A549 (cell line): ENCODE results near the gene HDC. TPM values are rescaled to one million over a fixed set of nuclear protein-coding genes. Genes with fewer than 3 reads are reported as not detected.
A peak's percentile ranks its signal among the peaks of the same experiment; 100 is the strongest.

Experiments used
- ATAC-seq, 2 experiments: fragments of 200-7000 bp in 1 of 2; fragments of >200 bp in 1 of 2; cut with Nextera tagmentation in 1 of 2; cut with Tn5 transposase in 1 of 2; 3 replicates each; pipeline versions ENCODE4 v1.8.0 to v1.9.1; 2018 to 2020; ENCODE audit warnings: mild to moderate bottlenecking in 1 of 2, moderate library complexity in 1 of 2
- CTCF ChIA-PET: fragments of 300-600 bp; sonication (Branson Sonifier 250); formaldehyde crosslinking; extraction: SDS; loops from one replicate; lab custom pipeline; 2021; ENCODE audit warnings: antibody characterized with exemption, inconsistent platforms; lab: Yijun Ruan, JAX
- POLR2A ChIA-PET: fragments of 350-600 bp; formaldehyde crosslinking; extraction: SDS; loops from one replicate; lab custom pipeline; 2021; ENCODE audit warnings: antibody characterized with exemption, inconsistent platforms; lab: Yijun Ruan, JAX
- DNase-seq, 2 experiments: peaks; one replicate each; pipeline versions ENCODE4 v3.0.0 to v3.0.0-alpha.2; 2011 to 2016; ENCODE audit warnings: low read depth in 1 of 2, low spot score in 1 of 2
- FAIRE-seq: peaks from 2 replicates; lab custom pipeline; 2011; peaks lifted over from hg19 to GRCh38; lab: Jason Lieb, UNC
- H3K27ac ChIP-seq, 2 experiments: fragments of >200 bp; sonication (Bioruptor Twin); formaldehyde crosslinking; 3 replicates each; pipeline ENCODE4 v1.5.1; 2016 to 2017
- H3K4me1 ChIP-seq: fragments of >200 bp; sonication (Bioruptor Twin); formaldehyde crosslinking; 3 replicates; pipeline ENCODE4 v1.6.1; 2016
- H3K4me2 ChIP-seq: fragments of >200 bp; sonication (Bioruptor Twin); formaldehyde crosslinking; 3 replicates; pipeline ENCODE4 v1.6.1; 2016
- H3K4me3 ChIP-seq: fragments of >200 bp; sonication (Bioruptor Twin); formaldehyde crosslinking; 3 replicates; pipeline ENCODE4 v1.5.1; 2016
- H3K9me3 ChIP-seq: fragments of >200 bp; sonication (Bioruptor Twin); formaldehyde crosslinking; 3 replicates; pipeline ENCODE4 v1.6.1; 2016
- ATOH8 ChIP-seq: fragments of 250-450 bp; sonication (Bioruptor Pico); IDR thresholded peaks from 2 replicates; pipeline ENCODE4 v1.5.0; 2020; ENCODE audit warnings: low read depth, mild to moderate bottlenecking, moderate library complexity
- BCL3 ChIP-seq: fragments of >200 bp; sonication (Bioruptor Twin); formaldehyde crosslinking; IDR thresholded peaks from 3 replicates; pipeline ENCODE4 v1.6.1; 2016
- CBX8 ChIP-seq: fragments of 200-600 bp; sonication (generic); IDR thresholded peaks from 2 replicates; pipeline ENCODE4 v1.6.1; 2016
- CHD2 ChIP-seq: fragments of 150-350 bp; IDR thresholded peaks from 2 replicates; pipeline ENCODE4 v1.6.1; 2014; ENCODE audit warnings: low read length; ENCODE audit not compliant: partially characterized antibody
- E2F6 ChIP-seq: IDR thresholded peaks from 2 replicates; pipeline ENCODE4 v1.6.1; 2012; ENCODE audit warnings: low read depth, borderline replicate concordance
- EHF ChIP-seq: fragments of 250-450 bp; sonication (Bioruptor Pico); IDR thresholded peaks from 2 replicates; pipeline ENCODE4 v1.5.0; 2020; ENCODE audit warnings: mild to moderate bottlenecking
- EHMT2 ChIP-seq: fragments of 200-600 bp; sonication (generic); IDR thresholded peaks from 2 replicates; pipeline ENCODE4 v1.6.1; 2016; ENCODE audit warnings: antibody characterized with exemption, low read depth, mild to moderate bottlenecking, moderate library complexity
- ELK1 ChIP-seq: fragments of 150-350 bp; IDR thresholded peaks from 2 replicates; pipeline ENCODE4 v1.6.1; 2014; ENCODE audit warnings: low read depth, mild to moderate bottlenecking, low read length
- EP300 ChIP-seq, 2 experiments: fragments of >200 bp; sonication (Bioruptor Twin); formaldehyde crosslinking; IDR thresholded peaks; 2 replicates in 1 of 2; 3 replicates in 1 of 2; pipeline ENCODE4 v1.6.1; 2016 to 2017
- ESRRA ChIP-seq: fragments of 150-350 bp; IDR thresholded peaks from 2 replicates; pipeline ENCODE4 v1.6.1; 2014; ENCODE audit warnings: mild to moderate bottlenecking, low read length, borderline replicate concordance
- FOSB ChIP-seq: fragments of 250-450 bp; sonication (Bioruptor Pico); IDR thresholded peaks from 2 replicates; pipeline ENCODE4 v1.5.0; 2020; ENCODE audit warnings: mild to moderate bottlenecking, moderate library complexity
- FOXS1 ChIP-seq: fragments of 250-450 bp; sonication (Bioruptor Pico); IDR thresholded peaks from 2 replicates; pipeline ENCODE4 v1.5.0; 2020; ENCODE audit warnings: mild to moderate bottlenecking, moderate library complexity
- HDAC2 ChIP-seq: fragments of 200-600 bp; sonication (generic); IDR thresholded peaks from 2 replicates; pipeline ENCODE4 v1.6.1; 2016
- HEYL ChIP-seq: fragments of 250-450 bp; sonication (Bioruptor Pico); IDR thresholded peaks from 2 replicates; pipeline ENCODE4 v1.8.0; 2021; ENCODE audit warnings: mild to moderate bottlenecking, moderate library complexity
- HOXA7 ChIP-seq: fragments of 250-450 bp; sonication (Bioruptor Pico); IDR thresholded peaks from 2 replicates; pipeline ENCODE4 v1.5.0; 2020; ENCODE audit warnings: mild to moderate bottlenecking, moderate library complexity
- HOXB5 ChIP-seq: fragments of 250-450 bp; sonication (Bioruptor Pico); IDR thresholded peaks from 2 replicates; pipeline ENCODE4 v1.5.0; 2020; ENCODE audit warnings: mild to moderate bottlenecking, moderate library complexity
- MYC ChIP-seq: IDR thresholded peaks from 2 replicates; pipeline ENCODE4 v1.6.1; 2012; ENCODE audit warnings: mild to moderate bottlenecking, inconsistent platforms, low read length, improper control_type of control experiment, borderline replicate concordance
- NPAS2 ChIP-seq: fragments of 250-450 bp; sonication (Bioruptor Pico); IDR thresholded peaks from 2 replicates; pipeline ENCODE4 v1.8.0; 2022; ENCODE audit warnings: mild to moderate bottlenecking, moderate library complexity, borderline replicate concordance
- NR3C1 ChIP-seq: fragments of >200 bp; sonication (Bioruptor Twin); formaldehyde crosslinking; IDR thresholded peaks from 3 replicates; pipeline ENCODE4 v1.6.1; 2017
- PBX3 ChIP-seq: IDR thresholded peaks from 2 replicates; pipeline ENCODE4 v1.6.1; 2012
- PHF8 ChIP-seq: fragments of 200-600 bp; sonication (generic); IDR thresholded peaks from 2 replicates; pipeline ENCODE4 v1.6.1; 2016; ENCODE audit warnings: low read depth, mild to moderate bottlenecking, antibody characterized with exemption, moderate library complexity, borderline replicate concordance
- POLR2A ChIP-seq: IDR thresholded peaks from 2 replicates; pipeline ENCODE4 v1.6.1; 2012; ENCODE audit warnings: mild to moderate bottlenecking, low read length
- RAD21 ChIP-seq, 2 experiments: fragments of >200 bp in 1 of 2; sonication (Bioruptor Twin) in 1 of 2; formaldehyde crosslinking in 1 of 2; IDR thresholded peaks in 1 of 2; conservative IDR thresholded peaks in 1 of 2; 2 replicates in 1 of 2; 3 replicates in 1 of 2; pipeline ENCODE4 v1.6.1; 2012 to 2018; ENCODE audit warnings: inconsistent platforms in 1 of 2
- RFX5 ChIP-seq: fragments of 450-650 bp; IDR thresholded peaks from 2 replicates; pipeline ENCODE4 v1.7.1; 2014; ENCODE audit warnings: antibody characterized with exemption, mild to moderate bottlenecking, moderate library complexity
- RNF2 ChIP-seq: fragments of 200-600 bp; sonication (generic); IDR thresholded peaks from 2 replicates; pipeline ENCODE4 v1.6.1; 2016; ENCODE audit warnings: low read depth, mild to moderate bottlenecking, antibody characterized with exemption, moderate library complexity, borderline replicate concordance
- SREBF2 ChIP-seq: fragments of 450-650 bp; IDR thresholded peaks from 2 replicates; pipeline ENCODE4 v1.6.1; 2014; ENCODE audit warnings: mild to moderate bottlenecking, moderate library complexity
- USF2 ChIP-seq: fragments of 450-650 bp; IDR thresholded peaks from 2 replicates; pipeline ENCODE4 v1.6.1; 2014; ENCODE audit warnings: antibody characterized with exemption
- ZC3H11A ChIP-seq: fragments of 450-650 bp; IDR thresholded peaks from 2 replicates; pipeline ENCODE4 v1.6.1; 2014; ENCODE audit warnings: antibody characterized with exemption, mild to moderate bottlenecking
- ZFP36 ChIP-seq: fragments of 450-650 bp; IDR thresholded peaks from 2 replicates; pipeline ENCODE4 v1.6.1; 2014; ENCODE audit warnings: borderline replicate concordance; ENCODE audit not compliant: partially characterized antibody
- WGBS: methylation state at CpG from one replicate; pipeline ENCODE4 v1.1.6; 2017; ENCODE audit errors: missing lambda C conversion rate; 5-methylcytosine and 5-hydroxymethylcytosine counted together
- polyA plus RNA-seq, 4 experiments: library from polyadenylated mRNA; depleted of rRNA in 3 of 4; stranded (reverse); fragments of >200 nt; fragmentation: RNase III in 1 of 4; extraction: RNeasy Plus Mini Kit Qiagen cat#74134 plus additional on column Dnase treatment in 1 of 4; gene quantifications; 2 replicates in 3 of 4; 3 replicates in 1 of 4; pipeline ENCODE4 v1.2.3, GENCODE V29; 2011 to 2017

The HDC gene
- polyA plus RNA-seq, 2 of the 4 experiments (the other 2 are of a cell fraction) = 0.09 to 0.13 TPM

- Histone ChIP-seq H3K4me3 (no peak overlapping the region), H3K4me1 (no peaks in the 10 kb centered on the region), H3K27ac (no peak overlapping the region), H3K9me3 (no peaks in the 10 kb centered on the region), H3K4me2 (no peak overlapping the region)
- DNase-seq (no peak), ATAC-seq (no peak), FAIRE-seq (no peak)
- WGBS = 83% methylated on average over 3 of the region's 3 CpGs
- CTCF ChIA-PET = interaction anchor here (0.8 kb wide), 2 partner anchors 12 to 40 kb away, joined by 3 to 4 read pairs; no protein-coding TSS in a partner anchor
- TF ChIP-seq FOSB (CRISPR knock-in tag) (no peak), MYC (no peak), POLR2A (no peak), CHD2 (no peak), PHF8 (no peak), NR3C1 (no peak), SREBF2 (no peak), ESRRA (no peak), RFX5 (no peak), ELK1 (no peak), HEYL (no peak), E2F6 (no peak), BCL3 (no peak), EHMT2 (no peak), EP300 (IDR thresholded peaks at IDR 0.05) (no peak), ZFP36 (no peak), RNF2 (no peak)
- POLR2A ChIA-PET = no interaction called here
These were observed 10.4 kb upstream of the HDC start for GRCh38 chr15:50275908-50276307.

GRCh38 chr15:50275091-50275490 lies 9.6 kb upstream of the HDC start:
- Histone ChIP-seq H3K27ac (no peak overlapping the region), H3K9me3 (no peaks in the 10 kb centered on the region), H3K4me2 (no peak overlapping the region), H3K4me3 (no peak overlapping the region), H3K4me1 (no peaks in the 10 kb centered on the region)
- TF ChIP-seq USF2 (no peak), PBX3 (no peak), NR3C1 (no peak), FOXS1 (no peak), EHF (no peak), BCL3 (no peak), CBX8 (no peak), ATOH8 (CRISPR knock-in tag) (no peak), ESRRA (no peak), MYC (no peak), HOXA7 (no peak), ZC3H11A (no peak), NPAS2 (CRISPR knock-in tag) (no peak), HOXB5 (CRISPR knock-in tag) (no peak), CHD2 (no peak), ZFP36 (no peak), HDAC2 (no peak), RAD21 (conservative IDR thresholded peaks at IDR 0.05 in 1 of 2, IDR thresholded peaks at IDR 0.05 in 1 of 2) (no peak)
- ATAC-seq (no peak), DNase-seq (no peak), FAIRE-seq (peak; percentile 84)
- ChIA-PET POLR2A (no interaction called here), CTCF (interaction anchor here (1.6 kb wide), 1 partner anchor 92 kb away, joined by 4 read pairs; the partner anchor contains the start of gene SLC27A2)
- 7% methylated on average over 2 of the region's 2 CpGs for WGBS
